ENCODE results near the gene LRRC61.

GRCh38 chr7:150317748-150318444 lies 5.3 kb upstream of the LRRC61 start:
- no peak for TF ChIP-seq CTCF (IDR thresholded peaks at IDR 0.05 in 8 of 11, conservative IDR thresholded peaks at IDR 0.05 in 3 of 11)
- no peak for TF ChIP-seq POLR2A (IDR thresholded peaks at IDR 0.05)
- TF ChIP-seq POLR2AphosphoS5 (IDR thresholded peaks at IDR 0.05) = no peak
